Measurements from ENCODE around the gene IFI30. TPM values are rescaled to one million over a fixed set of nuclear protein-coding genes. Genes with fewer than 3 reads are reported as not detected.

The IFI30 gene
- total and polyA plus RNA-seq, 4 donors = 205 to 1,883 (median 526) TPM

DNA sequence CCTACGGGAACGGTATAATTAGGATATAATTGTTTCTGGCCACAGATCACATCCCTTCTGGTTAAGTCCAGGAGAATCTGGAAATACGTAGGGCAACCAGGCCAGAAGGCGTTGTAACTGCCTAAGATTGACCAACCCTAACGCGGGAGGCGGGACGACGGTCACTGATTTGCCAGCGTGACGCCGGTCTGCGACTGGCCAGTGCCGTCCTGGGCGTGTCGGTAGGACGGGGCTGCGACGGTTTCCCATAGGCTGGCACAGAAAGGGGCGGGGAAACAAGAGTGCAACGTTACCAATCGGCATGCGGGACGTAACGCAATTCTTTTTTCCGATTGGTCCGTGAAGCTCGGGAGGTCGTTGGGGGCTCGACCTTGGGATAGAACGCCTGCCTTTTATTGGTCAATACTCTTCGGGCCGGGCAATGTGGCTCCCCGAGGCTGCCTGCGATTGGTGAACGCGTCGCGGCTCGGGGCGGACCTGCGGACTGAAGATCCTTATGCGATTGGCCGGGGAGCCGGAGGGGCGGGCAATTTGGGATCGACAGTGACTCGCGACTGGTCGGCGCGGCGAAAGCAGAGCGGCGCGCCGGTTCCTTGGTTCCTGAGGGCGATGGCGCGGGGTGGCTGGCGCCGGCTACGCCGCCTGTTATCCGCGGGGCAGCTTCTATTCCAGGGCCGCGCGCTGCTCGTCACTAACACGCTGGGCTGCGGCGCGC is 19.2 kb downstream of the IFI30 start, which contains the start of gene MPV17L2:
Gene MPV17L2, plus strand, starts transcription at position 546 of the 715 bp plus-strand sequence. Its CDS starts 64 bp downstream, at position 610.
- Histone ChIP-seq H3K9me3 (ENCODE audit: control insufficient read depth in 4 of 4, insufficient read depth in 3 of 4, low read length in 3 of 4) (no peaks in the 10 kb centered on the region), H3K4me1 (ENCODE audit: control insufficient read depth in 5 of 5, insufficient read depth in 5 of 5, low read length in 5 of 5) (peaks cover 0 to 20% (median 9%) of the 10 kb centered on the region in 5 donors), H3K27ac (ENCODE audit: low read depth in 1 of 2, low read length in 1 of 2) (peak within 1 kb of the TSS; percentile 94 to 97), H3K27me3 (ENCODE audit: control insufficient read depth in 3 of 3, insufficient read depth in 3 of 3, low read length in 2 of 3) (no peaks in the 10 kb centered on the region), H3K4me3 (peak within 1 kb of the TSS; percentile 77), H3K9ac (ENCODE audit: insufficient read depth in 1 of 2, low read length in 2 of 2) (peak within 1 kb of the TSS; percentile 7 to 98), H3K36me3 (ENCODE audit: control insufficient read depth in 4 of 4, insufficient read depth in 4 of 4, low read length in 4 of 4) (peaks cover 0 to 18% (median 3%) of the 10 kb centered on the region in 4 donors)
- DNase-seq (peak; percentile 100), ATAC-seq (ENCODE audit: insufficient read depth, low FRiP score) (peak; percentile 95)
- WGBS, 2 donors = 0 to 1% methylated on average over 74 of the region's 74 CpGs
- TF ChIP-seq, protein P1, sequence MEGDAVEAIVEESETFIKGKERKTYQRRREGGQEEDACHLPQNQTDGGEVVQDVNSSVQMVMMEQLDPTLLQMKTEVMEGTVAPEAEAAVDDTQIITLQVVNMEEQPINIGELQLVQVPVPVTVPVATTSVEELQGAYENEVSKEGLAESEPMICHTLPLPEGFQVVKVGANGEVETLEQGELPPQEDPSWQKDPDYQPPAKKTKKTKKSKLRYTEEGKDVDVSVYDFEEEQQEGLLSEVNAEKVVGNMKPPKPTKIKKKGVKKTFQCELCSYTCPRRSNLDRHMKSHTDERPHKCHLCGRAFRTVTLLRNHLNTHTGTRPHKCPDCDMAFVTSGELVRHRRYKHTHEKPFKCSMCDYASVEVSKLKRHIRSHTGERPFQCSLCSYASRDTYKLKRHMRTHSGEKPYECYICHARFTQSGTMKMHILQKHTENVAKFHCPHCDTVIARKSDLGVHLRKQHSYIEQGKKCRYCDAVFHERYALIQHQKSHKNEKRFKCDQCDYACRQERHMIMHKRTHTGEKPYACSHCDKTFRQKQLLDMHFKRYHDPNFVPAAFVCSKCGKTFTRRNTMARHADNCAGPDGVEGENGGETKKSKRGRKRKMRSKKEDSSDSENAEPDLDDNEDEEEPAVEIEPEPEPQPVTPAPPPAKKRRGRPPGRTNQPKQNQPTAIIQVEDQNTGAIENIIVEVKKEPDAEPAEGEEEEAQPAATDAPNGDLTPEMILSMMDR (IDR thresholded peaks at IDR 0.05; ENCODE audit: control extremely low read depth, extremely low read depth) = no peak

DNA sequence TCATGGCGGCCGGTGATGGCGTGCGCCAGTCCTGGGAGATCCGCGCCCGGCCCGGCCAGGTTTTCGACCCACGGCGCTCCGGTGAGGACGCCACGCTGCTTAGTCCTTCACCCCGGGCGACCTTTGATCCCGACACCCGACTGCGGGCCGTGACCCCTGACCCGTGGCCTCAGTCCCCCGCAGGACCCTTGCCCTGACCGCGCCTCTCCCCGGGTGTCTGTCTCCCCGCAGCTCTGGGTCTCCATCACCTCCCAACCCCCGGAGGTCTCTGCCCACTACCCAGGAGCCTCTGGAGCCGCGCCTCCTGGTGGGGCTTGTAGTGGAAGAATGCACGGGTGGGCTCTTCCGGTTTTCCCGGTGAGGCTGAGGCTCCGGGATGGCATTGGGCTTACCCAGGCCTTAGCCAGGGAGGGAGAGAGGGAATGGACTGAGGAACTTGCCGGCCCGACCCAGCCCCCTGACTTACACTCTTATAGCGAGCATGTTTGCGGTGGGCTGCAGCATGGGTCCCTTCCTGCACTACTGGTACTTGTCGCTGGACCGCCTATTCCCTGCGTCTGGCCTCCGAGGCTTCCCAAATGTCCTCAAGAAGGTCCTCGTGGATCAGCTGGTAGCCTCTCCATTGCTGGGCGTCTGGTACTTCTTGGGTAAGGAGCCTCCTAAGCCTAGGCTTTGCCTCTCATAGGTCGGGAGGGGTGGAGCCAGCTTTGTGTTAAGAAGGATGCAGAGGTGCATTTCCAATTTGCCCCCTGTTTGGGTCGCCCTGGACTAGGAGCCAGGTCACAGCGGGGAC is 20.0 kb downstream of the IFI30 start:
- Histone ChIP-seq H3K27me3 (ENCODE audit: control insufficient read depth in 3 of 3, insufficient read depth in 3 of 3, low read length in 2 of 3) (no peaks in the 10 kb centered on the region), H3K36me3 (ENCODE audit: control insufficient read depth in 4 of 4, insufficient read depth in 4 of 4, low read length in 4 of 4) (peaks cover 0 to 23% (median 7%) of the 10 kb centered on the region in 4 donors), H3K9me3 (ENCODE audit: control insufficient read depth in 4 of 4, insufficient read depth in 3 of 4, low read length in 3 of 4) (no peaks in the 10 kb centered on the region), H3K27ac (ENCODE audit: low read depth in 1 of 2, low read length in 1 of 2) (peak overlapping the region; percentile 84 to 87), H3K9ac (ENCODE audit: insufficient read depth in 1 of 2, low read length in 2 of 2) (peak overlapping the region in 1 of 2 donors; percentile 43), H3K4me1 (ENCODE audit: control insufficient read depth in 5 of 5, insufficient read depth in 5 of 5, low read length in 5 of 5) (peaks cover 0 to 20% (median 9%) of the 10 kb centered on the region in 5 donors), H3K4me3 (peak overlapping the region; percentile 77)
- WGBS, 2 donors = 3% methylated on average over 46 of the region's 46 CpGs
- TF ChIP-seq, protein P1 (IDR thresholded peaks at IDR 0.05; ENCODE audit: control extremely low read depth, extremely low read depth) = no peak
- ATAC-seq (ENCODE audit: insufficient read depth, low FRiP score) = no peak
- peak in 1 of 3 donors; percentile 34 for DNase-seq

DNA sequence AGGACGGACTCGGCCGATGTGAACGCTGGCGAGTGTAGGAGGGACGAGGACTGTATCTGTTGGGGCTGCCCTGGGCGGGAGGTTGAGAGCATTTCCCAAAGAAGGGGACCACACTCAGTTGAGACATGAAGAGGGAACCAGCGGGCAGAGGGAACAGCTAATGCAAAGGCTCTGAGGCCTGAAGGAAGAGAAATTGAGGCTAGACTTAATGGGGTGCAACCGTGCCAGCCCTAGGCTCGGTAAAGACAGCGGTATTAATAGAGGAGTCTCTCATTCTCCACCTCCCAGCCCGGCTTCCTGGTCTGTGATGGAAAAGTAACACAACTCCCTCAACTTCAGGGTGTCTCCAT is 20.5 kb downstream of the IFI30 start:
- TF ChIP-seq, protein P1 (IDR thresholded peaks at IDR 0.05; ENCODE audit: control extremely low read depth, extremely low read depth) = no peak
- H3K27ac ChIP-seq (ENCODE audit: low read depth in 1 of 2, low read length in 1 of 2) = no peak overlapping the region
- DNase-seq (no peak), ATAC-seq (ENCODE audit: insufficient read depth, low FRiP score) (no peak)
- H3K9ac ChIP-seq (ENCODE audit: insufficient read depth in 1 of 2, low read length in 2 of 2) = peak overlapping the region in 1 of 2 donors; percentile 23
- peaks cover 0 to 23% (median 7%) of the 10 kb centered on the region in 4 donors for H3K36me3 ChIP-seq (ENCODE audit: control insufficient read depth in 4 of 4, insufficient read depth in 4 of 4, low read length in 4 of 4)
- H3K4me1 ChIP-seq (ENCODE audit: control insufficient read depth in 5 of 5, insufficient read depth in 5 of 5, low read length in 5 of 5) = peaks cover 0 to 20% (median 9%) of the 10 kb centered on the region in 5 donors
- WGBS, 2 donors = 47 to 56% methylated on average over 12 of the region's 12 CpGs
- no peaks in the 10 kb centered on the region for H3K27me3 ChIP-seq (ENCODE audit: control insufficient read depth in 3 of 3, insufficient read depth in 3 of 3, low read length in 2 of 3)
- H3K4me3 ChIP-seq = no peak overlapping the region
- no peaks in the 10 kb centered on the region for H3K9me3 ChIP-seq (ENCODE audit: control insufficient read depth in 4 of 4, insufficient read depth in 3 of 4, low read length in 3 of 4)
